ENCODE results near the gene PAK6.

DNA sequence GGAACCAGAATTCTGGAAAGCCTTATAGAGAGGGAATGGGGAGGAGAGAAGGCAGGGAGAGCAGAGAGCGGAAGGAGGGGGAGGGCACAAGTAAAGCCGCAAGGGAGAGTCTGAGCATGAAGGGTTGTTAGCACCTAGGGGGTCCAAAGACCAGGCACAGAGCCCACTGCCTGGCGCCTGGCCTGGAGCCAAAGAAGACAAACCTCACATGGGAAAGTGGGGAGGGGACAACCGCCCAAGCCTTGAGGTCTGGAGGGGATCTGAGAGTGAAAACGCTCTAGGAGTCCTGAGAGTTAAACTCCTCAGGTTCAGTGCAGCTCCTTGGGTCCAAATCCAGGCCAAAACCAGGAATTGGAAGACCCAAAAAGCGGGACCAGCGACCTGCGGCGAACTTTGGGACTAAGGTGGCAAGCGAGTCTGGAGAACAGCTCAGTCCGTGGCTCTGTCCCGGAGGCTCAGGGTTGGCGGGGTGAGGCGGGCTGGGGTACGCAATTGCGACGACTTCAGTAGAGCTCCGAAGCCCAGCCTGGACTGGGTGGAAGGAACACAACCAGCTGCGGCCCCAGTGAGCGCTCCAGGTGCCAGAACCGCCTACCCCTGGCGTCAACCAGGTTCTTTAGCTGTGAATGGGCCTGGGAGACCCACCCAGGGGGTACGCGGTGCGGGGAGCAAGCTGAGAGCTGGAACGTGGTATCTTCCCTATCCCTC, 83.8 kb downstream of the PAK6 start:
- TF ChIP-seq, protein P1, sequence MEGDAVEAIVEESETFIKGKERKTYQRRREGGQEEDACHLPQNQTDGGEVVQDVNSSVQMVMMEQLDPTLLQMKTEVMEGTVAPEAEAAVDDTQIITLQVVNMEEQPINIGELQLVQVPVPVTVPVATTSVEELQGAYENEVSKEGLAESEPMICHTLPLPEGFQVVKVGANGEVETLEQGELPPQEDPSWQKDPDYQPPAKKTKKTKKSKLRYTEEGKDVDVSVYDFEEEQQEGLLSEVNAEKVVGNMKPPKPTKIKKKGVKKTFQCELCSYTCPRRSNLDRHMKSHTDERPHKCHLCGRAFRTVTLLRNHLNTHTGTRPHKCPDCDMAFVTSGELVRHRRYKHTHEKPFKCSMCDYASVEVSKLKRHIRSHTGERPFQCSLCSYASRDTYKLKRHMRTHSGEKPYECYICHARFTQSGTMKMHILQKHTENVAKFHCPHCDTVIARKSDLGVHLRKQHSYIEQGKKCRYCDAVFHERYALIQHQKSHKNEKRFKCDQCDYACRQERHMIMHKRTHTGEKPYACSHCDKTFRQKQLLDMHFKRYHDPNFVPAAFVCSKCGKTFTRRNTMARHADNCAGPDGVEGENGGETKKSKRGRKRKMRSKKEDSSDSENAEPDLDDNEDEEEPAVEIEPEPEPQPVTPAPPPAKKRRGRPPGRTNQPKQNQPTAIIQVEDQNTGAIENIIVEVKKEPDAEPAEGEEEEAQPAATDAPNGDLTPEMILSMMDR (IDR thresholded peaks at IDR 0.05; ENCODE audit: low read depth, low read length, poor library complexity, severe bottlenecking): no peak
- TF ChIP-seq EZH2phosphoT487 (IDR thresholded peaks at IDR 0.05; ENCODE audit: borderline replicate concordance, low read length): no peak
